HTR-8/SVneo (cell line): Measurements from ENCODE around the gene COLQ.
"Not testable (repeated sequence)": the region's sequence is repeated elsewhere in the genome, so short reads cannot be mapped to it uniquely, and the experiment has no call there.

Experiments used
- DNase-seq: peaks from one replicate; pipeline ENCODE4 v3.0.0; 2011; ENCODE audit warnings: low spot score, mixed read lengths; ENCODE audit not compliant: insufficient read length
- FAIRE-seq: peaks from 2 replicates; lab custom pipeline; 2011; peaks lifted over from hg19 to GRCh38; lab: Jason Lieb, UNC

COLQ gene

DNA sequence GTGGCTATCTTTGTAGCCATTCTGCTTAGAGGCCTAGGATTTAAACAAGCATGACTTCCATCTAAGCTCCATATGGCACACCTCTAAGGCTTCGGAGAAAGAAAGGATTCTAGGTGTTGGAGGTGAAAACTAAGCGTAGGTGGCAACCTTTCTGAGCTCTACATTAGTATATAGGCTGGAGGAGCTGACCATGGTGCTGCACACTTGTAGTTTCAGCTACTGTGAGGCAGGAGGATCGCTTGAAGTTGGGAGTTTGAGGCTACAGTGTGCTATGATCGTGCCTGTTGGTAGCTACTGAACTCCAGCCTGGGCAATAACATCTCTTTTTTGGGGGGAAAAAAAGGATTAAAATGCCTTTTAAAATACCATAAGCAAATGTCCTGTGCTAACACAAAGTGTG lies 86.8 kb downstream of the COLQ start:
- FAIRE-seq (no peak), DNase-seq (no peak)

- no peak for FAIRE-seq
- no peak for DNase-seq
These were observed 88.0 kb downstream of the COLQ start for GRCh38 chr3:15433531-15433930.

- DNase-seq (no peak), FAIRE-seq (no peak)
These were observed 90.2 kb downstream of the COLQ start for GRCh38 chr3:15431256-15431837.

GRCh38 chr3:15430624-15431023 lies 90.9 kb downstream of the COLQ start:
- DNase-seq (no peak), FAIRE-seq (no peak)

DNA sequence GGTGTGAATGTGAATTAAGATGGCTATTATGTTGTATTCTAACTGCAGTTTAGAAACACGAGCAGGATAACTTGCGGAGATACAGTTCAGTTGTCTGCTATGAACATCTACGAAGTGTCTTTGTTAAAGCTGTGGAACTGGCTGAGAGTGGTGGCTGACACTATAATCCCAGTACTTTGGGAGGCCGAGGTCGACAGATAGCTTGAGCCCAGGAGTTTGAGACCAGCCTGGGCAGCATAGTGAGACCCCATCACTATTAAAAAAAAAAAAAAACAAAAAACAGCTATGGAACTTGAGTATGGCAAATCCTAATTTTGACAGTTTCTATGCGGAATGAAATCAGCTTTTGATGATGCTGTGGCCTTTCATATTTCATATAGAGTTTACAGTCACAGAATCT lies 92.4 kb downstream of the COLQ start:
- DNase-seq (no peak), FAIRE-seq (no peak)

GRCh38 chr3:15428539-15428938 lies 93.0 kb downstream of the COLQ start:
- no peak for DNase-seq
- FAIRE-seq: no peak

DNA sequence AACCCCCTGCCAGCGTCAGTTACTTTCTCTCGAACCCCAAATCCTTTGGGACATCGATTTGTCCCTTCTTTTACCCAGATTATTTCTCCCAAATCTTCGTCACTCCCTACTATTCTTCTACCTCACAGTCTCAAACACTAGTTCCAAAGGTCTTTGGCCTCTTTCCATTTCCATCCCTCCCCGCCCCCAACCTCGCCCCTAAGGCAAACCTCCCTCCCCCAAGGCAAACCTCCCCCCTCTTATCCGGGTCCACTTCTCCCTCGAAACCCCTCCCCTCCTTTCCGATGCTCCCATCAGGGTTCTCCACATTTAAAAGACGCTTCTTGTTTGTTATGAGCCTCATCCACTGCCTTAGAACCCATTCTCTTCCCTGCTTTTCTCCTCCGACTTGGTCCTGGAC lies 93.5 kb downstream of the COLQ start:
- DNase-seq (no peak), FAIRE-seq (no peak)

- FAIRE-seq (no peak), DNase-seq (peak; percentile 91)
These were observed 94.2 kb downstream of the COLQ start, which contains the start of the genes EAF1 and METTL6 for GRCh38 chr3:15427182-15427880. Gene EAF1 (plus strand): TSS chr3:15427598. CDS start chr3:15427780, 182 bp downstream. Gene METTL6 (minus strand): TSS chr3:15427544. CDS start chr3:15426511, 1,033 bp downstream.

DNA sequence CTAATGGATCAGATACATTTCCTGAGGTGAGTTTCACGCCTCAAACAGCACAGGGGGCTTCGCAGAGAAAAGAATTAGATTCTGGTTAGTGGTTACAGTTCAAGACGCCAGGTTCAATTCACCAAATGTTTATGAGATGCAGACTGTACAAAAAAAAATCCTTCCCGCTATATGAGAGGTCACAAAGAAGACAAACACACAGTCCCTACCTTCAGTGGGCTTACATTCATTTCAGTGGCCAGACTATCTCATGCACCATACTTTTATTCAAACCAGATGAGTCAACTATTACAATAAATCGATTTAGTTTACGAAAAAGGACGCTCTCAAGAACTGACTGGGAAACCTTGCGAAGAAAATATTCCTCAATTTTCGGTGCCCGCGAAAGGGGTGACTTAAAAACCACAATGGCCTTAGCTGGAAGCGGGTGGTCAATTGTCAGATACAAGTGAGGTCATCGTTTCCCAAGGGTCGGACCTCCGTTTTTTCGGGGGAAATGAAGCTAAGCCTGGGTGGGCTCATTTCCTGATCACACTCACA lies 94.9 kb downstream of the COLQ start:
- DNase-seq (no peak), FAIRE-seq (no peak)

GRCh38 chr3:15420871-15421270 lies 100.6 kb downstream of the COLQ start:
- FAIRE-seq: no peak
- no peak for DNase-seq

- not testable (repeated sequence) for DNase-seq, FAIRE-seq
These were observed 110.5 kb downstream of the COLQ start for GRCh38 chr3:15410966-15411365.

DNA sequence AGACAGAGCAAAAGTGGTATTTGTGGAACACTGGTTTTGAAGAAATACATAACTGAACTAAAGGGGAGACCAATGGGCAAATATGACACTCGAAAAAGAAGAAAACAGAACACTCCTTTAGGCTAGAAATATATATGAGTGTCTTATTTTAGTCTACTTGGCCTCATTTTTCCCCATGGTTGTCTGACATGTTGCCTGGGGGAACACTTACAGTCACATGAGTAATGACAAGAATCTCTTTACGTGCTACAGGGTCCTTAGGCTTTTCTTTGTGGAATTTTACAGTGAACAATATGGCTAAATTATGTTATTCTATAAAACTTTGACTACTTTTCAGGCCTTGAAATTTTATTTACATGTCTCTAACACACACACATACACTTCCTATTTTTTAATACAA lies 111.7 kb downstream of the COLQ start:
- FAIRE-seq: no peak

GRCh38 chr3:15409239-15409638 lies 112.3 kb downstream of the COLQ start:
- no peak for FAIRE-seq
- no peak for DNase-seq

More for the DNA sequence above, 111.7 kb downstream of the COLQ start:
- no peak for DNase-seq

GRCh38 chr3:15405448-15406050 lies 116.0 kb downstream of the COLQ start:
- no peak for FAIRE-seq

DNA sequence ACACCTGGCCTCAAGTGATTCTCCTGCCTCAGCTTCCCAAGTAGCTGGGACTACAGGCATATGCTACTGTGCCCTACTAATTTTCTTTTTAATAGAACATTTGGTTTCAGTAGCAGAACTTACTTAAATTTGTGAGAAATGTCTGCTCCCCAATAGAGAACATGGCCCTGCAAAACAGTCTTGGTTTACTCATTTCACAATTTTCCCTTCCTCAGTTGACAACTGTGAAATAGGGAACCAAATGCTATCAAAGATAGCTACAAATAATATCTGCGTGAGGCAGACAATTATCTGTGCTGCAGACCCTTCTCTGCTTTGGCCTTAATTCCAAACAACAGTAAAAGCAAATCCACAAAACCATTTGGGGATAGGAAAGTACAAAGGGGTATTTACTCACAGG lies 116.7 kb downstream of the COLQ start:
- FAIRE-seq (no peak), DNase-seq (no peak)

More at GRCh38 chr3:15405448-15406050, 116.0 kb downstream of the COLQ start:
- peak; percentile 38 for DNase-seq

- no peak for DNase-seq
- no peak for FAIRE-seq
These were observed 117.5 kb downstream of the COLQ start for GRCh38 chr3:15403965-15404364.

DNA sequence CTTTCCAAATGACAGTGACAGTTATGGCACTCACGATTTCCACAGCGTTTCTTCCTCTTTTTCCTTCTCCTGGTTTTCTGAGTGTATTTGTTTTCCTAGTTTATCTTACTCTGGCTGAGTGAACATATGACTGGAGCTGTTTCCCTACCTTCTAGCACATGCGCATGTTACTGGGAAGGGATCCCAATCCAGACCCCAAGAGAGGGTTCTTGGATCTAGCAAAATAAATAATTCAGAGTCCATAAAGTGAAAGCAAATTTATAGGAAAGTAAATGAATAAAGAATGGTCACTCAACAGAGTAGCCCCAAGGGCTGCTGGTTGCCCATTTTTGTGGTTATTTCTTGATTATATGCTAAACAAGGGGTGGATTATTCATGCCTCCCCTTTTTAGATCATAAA lies 118.0 kb downstream of the COLQ start:
- DNase-seq (no peak), FAIRE-seq (no peak)

- no peak for DNase-seq
- FAIRE-seq: no peak
These were observed 119.6 kb downstream of the COLQ start for GRCh38 chr3:15401936-15402335.
